Measurements from ENCODE around the gene POLR2J. TPM values are rescaled to one million over a fixed set of nuclear protein-coding genes. Genes with fewer than 3 reads are reported as not detected.
"Not testable (repeated sequence)": the region's sequence is repeated elsewhere in the genome, so short reads cannot be mapped to it uniquely, and the experiment has no call there.

The POLR2J gene
- total and polyA plus RNA-seq, 4 donors = 13.6 to 67.3 (median 52.9) TPM

- WGBS (ENCODE audit: insufficient coverage) = 17% methylated on average over 2 of the region's 19 CpGs
- H3K9me3 ChIP-seq (ENCODE audit: control insufficient read depth, insufficient read depth, low read length); H3K27ac ChIP-seq (ENCODE audit: low read depth, low read length); H3K4me3 ChIP-seq (ENCODE audit: low read depth, low read length); DNase-seq (ENCODE audit: low read depth in 4 of 6, low spot score in 6 of 6); H3K27me3 ChIP-seq (ENCODE audit: control insufficient read depth, insufficient read depth, low read length): not testable (repeated sequence)
- Histone ChIP-seq H3K4me1 (ENCODE audit: control insufficient read depth, insufficient read depth, low read length) (peaks cover 30% of the 10 kb centered on the region), H3K36me3 (ENCODE audit: control insufficient read depth, insufficient read depth, low read length) (peaks cover 44% of the 10 kb centered on the region)
Observed at GRCh38 chr7:102474736-102475435, 3.8 kb downstream of the POLR2J start.

DNA sequence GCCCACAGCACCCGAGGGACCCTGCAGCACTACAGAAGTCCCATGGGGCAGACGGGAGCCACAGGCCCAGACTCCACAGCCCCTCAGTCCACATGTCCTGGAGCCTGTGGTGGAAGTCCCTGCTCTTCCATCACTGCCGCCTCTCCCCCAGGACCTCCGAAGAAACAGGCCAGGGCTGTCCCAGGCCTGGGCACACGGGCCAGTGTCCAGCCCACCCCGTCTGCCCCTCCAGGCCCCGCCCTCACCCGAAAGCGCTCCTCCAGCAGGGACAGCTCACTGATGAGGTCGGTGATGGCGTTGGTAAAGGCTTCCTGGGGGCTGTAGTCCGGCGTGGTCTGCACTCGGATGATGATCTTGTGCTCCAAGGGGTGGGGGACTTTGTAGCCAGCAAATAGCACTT lies 4.6 kb downstream of the POLR2J start:
- not testable (repeated sequence) for H3K9me3 ChIP-seq (ENCODE audit: control insufficient read depth, insufficient read depth, low read length); DNase-seq (ENCODE audit: low read depth in 4 of 6, low spot score in 6 of 6); H3K27me3 ChIP-seq (ENCODE audit: control insufficient read depth, insufficient read depth, low read length); H3K4me3 ChIP-seq (ENCODE audit: low read depth, low read length)
- H3K4me1 ChIP-seq (ENCODE audit: control insufficient read depth, insufficient read depth, low read length) = peaks cover 30% of the 10 kb centered on the region
- WGBS (ENCODE audit: insufficient coverage) = no CpG with 5 or more reads among the region's 14 CpGs
- peaks cover 51% of the 10 kb centered on the region for H3K36me3 ChIP-seq (ENCODE audit: control insufficient read depth, insufficient read depth, low read length)
- H3K27ac ChIP-seq (ENCODE audit: low read depth, low read length) = peak overlapping the region; percentile 0

- no peak overlapping the region for H3K4me3 ChIP-seq (ENCODE audit: low read depth, low read length)
- H3K36me3 ChIP-seq (ENCODE audit: control insufficient read depth, insufficient read depth, low read length) = peaks cover 58% of the 10 kb centered on the region
- 77% methylated on average over 14 of the region's 23 CpGs for WGBS (ENCODE audit: insufficient coverage)
- peak overlapping the region; percentile 0 for H3K27ac ChIP-seq (ENCODE audit: low read depth, low read length)
- no peaks in the 10 kb centered on the region for H3K9me3 ChIP-seq (ENCODE audit: control insufficient read depth, insufficient read depth, low read length)
- H3K27me3 ChIP-seq (ENCODE audit: control insufficient read depth, insufficient read depth, low read length) = no peaks in the 10 kb centered on the region
- H3K4me1 ChIP-seq (ENCODE audit: control insufficient read depth, insufficient read depth, low read length) = peaks cover 30% of the 10 kb centered on the region
- peak in 1 of 6 donors; percentile 6 for DNase-seq (ENCODE audit: low read depth in 4 of 6, low spot score in 6 of 6)
Observed at GRCh38 chr7:102473271-102473991, 5.3 kb downstream of the POLR2J start.

DNA sequence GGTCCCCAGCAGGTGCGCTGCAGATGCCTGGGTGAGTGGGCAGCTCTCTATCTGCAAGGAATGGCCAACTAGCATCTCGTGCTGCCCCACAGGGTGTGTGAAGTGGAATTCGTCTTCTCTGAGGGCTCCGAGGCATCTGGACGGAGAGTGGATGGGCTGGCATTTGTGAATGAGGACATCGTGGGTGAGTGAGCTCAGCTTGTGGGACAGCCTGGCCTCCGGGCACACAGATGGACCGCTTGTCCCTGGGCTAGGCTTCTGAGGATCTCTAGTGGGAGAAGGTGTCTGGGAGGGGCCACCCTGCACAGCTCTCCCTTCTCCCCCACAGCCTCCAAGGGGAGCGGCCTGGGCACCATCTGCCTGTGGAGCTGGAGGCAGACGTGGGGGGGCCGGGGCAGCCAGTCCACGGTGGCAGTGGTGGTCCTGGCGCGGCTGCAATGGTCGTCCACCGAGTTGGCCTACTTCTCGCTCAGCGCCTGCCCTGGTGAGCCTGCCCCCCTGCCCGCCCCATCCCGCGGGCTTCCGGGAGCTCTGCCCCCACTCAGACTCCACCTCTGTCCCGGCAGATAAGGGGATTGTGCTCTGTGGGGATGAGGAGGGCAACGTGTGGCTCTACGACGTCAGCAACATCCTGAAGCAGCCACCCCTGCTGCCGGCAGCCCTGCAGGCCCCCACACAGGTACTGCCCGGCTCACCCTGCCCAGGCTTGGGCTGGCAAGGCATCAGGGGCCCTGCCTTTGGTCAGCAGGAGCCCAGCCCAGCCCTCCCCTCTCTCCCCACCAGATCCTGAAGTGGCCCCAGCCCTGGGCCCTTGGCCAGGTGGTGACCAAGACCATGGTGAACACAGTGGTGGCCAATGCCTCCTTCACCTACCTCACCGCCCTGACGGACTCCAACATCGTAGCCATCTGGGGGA lies 6.3 kb downstream of the POLR2J start:
- DNase-seq (ENCODE audit: low read depth in 4 of 6, low spot score in 6 of 6) = no peak
- 75% methylated on average over 26 of the region's 31 CpGs for WGBS (ENCODE audit: insufficient coverage)
- Histone ChIP-seq H3K4me3 (ENCODE audit: low read depth, low read length) (no peak overlapping the region), H3K27ac (ENCODE audit: low read depth, low read length) (no peak overlapping the region), H3K27me3 (ENCODE audit: control insufficient read depth, insufficient read depth, low read length) (no peaks in the 10 kb centered on the region), H3K4me1 (ENCODE audit: control insufficient read depth, insufficient read depth, low read length) (peaks cover 33% of the 10 kb centered on the region), H3K9me3 (ENCODE audit: control insufficient read depth, insufficient read depth, low read length) (no peaks in the 10 kb centered on the region), H3K36me3 (ENCODE audit: control insufficient read depth, insufficient read depth, low read length) (peaks cover 69% of the 10 kb centered on the region)

DNA sequence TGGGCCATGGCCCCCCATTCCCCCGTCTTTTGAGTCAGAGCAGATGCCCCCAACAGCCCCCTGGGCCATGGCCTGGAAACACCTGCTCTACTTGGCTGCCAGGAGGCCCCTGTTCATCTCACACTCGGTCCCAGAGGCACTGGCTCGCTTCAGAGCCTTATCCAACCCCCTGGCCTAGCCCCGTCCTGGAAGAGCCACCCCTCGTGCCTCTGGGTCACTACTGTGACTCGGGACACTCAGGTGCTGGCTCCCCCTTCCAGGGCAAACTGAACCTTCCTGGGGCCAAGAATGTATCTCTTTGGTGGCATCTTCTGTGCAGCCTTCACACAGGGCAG lies 7.0 kb downstream of the POLR2J start:
- Histone ChIP-seq H3K27me3 (ENCODE audit: control insufficient read depth, insufficient read depth, low read length) (no peaks in the 10 kb centered on the region), H3K4me1 (ENCODE audit: control insufficient read depth, insufficient read depth, low read length) (peaks cover 38% of the 10 kb centered on the region), H3K9me3 (ENCODE audit: control insufficient read depth, insufficient read depth, low read length) (no peaks in the 10 kb centered on the region), H3K27ac (ENCODE audit: low read depth, low read length) (no peak overlapping the region), H3K36me3 (ENCODE audit: control insufficient read depth, insufficient read depth, low read length) (peaks cover 75% of the 10 kb centered on the region), H3K4me3 (ENCODE audit: low read depth, low read length) (no peak overlapping the region)
- no peak for DNase-seq (ENCODE audit: low read depth in 4 of 6, low spot score in 6 of 6)
- WGBS (ENCODE audit: insufficient coverage) = 85% methylated on average over 6 of the region's 6 CpGs

GRCh38 chr7:102469972-102470825 lies 8.5 kb downstream of the POLR2J start:
- Histone ChIP-seq H3K27ac (ENCODE audit: low read depth, low read length) (no peak overlapping the region), H3K4me1 (ENCODE audit: control insufficient read depth, insufficient read depth, low read length) (peaks cover 51% of the 10 kb centered on the region), H3K36me3 (ENCODE audit: control insufficient read depth, insufficient read depth, low read length) (peaks cover 84% of the 10 kb centered on the region), H3K4me3 (ENCODE audit: low read depth, low read length) (no peak overlapping the region), H3K27me3 (ENCODE audit: control insufficient read depth, insufficient read depth, low read length) (no peaks in the 10 kb centered on the region), H3K9me3 (ENCODE audit: control insufficient read depth, insufficient read depth, low read length) (no peaks in the 10 kb centered on the region)
- 93% methylated on average over 13 of the region's 20 CpGs for WGBS (ENCODE audit: insufficient coverage)
- no peak for DNase-seq (ENCODE audit: low read depth in 4 of 6, low spot score in 6 of 6)

DNA sequence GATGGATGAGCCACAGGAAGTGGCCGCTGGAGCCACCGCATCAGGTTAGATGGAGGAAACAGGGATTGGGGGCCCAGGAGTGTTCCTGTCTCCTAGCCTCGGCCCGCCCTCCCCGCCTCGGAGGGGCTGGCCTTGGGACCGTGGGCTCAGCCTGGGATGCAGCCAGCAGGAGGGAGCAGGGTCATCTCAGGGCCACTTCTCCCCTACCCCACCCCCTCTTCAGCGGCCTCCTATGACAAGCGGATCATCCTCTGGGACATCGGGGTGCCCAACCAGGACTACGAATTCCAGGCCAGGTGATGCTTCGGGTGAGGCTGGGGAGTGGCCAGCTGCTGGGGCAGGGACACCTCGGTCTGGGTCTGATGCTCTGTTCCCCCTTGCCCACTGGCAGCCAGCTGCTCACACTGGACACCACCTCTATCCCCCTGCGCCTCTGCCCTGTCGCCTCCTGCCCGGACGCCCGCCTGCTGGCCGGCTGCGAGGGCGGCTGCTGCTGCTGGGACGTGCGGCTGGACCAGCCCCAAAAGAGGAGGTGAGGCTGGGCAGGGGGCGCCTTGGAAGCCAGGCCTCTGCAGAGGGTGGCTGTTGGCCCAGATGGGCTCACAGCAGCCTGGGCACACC lies 9.3 kb downstream of the POLR2J start:
- H3K36me3 ChIP-seq (ENCODE audit: control insufficient read depth, insufficient read depth, low read length) = peaks cover 83% of the 10 kb centered on the region
- no peak for DNase-seq (ENCODE audit: low read depth in 4 of 6, low spot score in 6 of 6)
- no peaks in the 10 kb centered on the region for H3K9me3 ChIP-seq (ENCODE audit: control insufficient read depth, insufficient read depth, low read length)
- whole genome bisulfite sequencing (ENCODE audit: insufficient coverage) = 92% methylated on average over 24 of the region's 24 CpGs
- no peaks in the 10 kb centered on the region for H3K27me3 ChIP-seq (ENCODE audit: control insufficient read depth, insufficient read depth, low read length)
- no peak overlapping the region for H3K27ac ChIP-seq (ENCODE audit: low read depth, low read length)
- peaks cover 48% of the 10 kb centered on the region for H3K4me1 ChIP-seq (ENCODE audit: control insufficient read depth, insufficient read depth, low read length)
- H3K4me3 ChIP-seq (ENCODE audit: low read depth, low read length) = no peak overlapping the region

- Histone ChIP-seq H3K4me1 (ENCODE audit: control insufficient read depth, insufficient read depth, low read length) (peaks cover 50% of the 10 kb centered on the region), H3K27ac (ENCODE audit: low read depth, low read length) (no peak overlapping the region), H3K27me3 (ENCODE audit: control insufficient read depth, insufficient read depth, low read length) (no peaks in the 10 kb centered on the region), H3K9me3 (ENCODE audit: control insufficient read depth, insufficient read depth, low read length) (no peaks in the 10 kb centered on the region), H3K36me3 (ENCODE audit: control insufficient read depth, insufficient read depth, low read length) (peaks cover 80% of the 10 kb centered on the region), H3K4me3 (ENCODE audit: low read depth, low read length) (no peak overlapping the region)
- 89% methylated on average over 40 of the region's 40 CpGs for WGBS (ENCODE audit: insufficient coverage)
- DNase-seq (ENCODE audit: low read depth in 4 of 6, low spot score in 6 of 6) = no peak
Observed at GRCh38 chr7:102468478-102469350, 10.0 kb downstream of the POLR2J start.
